NCI-H774 (cell line): ENCODE data around the gene HEYL.
"Not testable (repeated sequence)": the region's sequence is repeated elsewhere in the genome, so short reads cannot be mapped to it uniquely, and the experiment has no call there.

Experiments used
- DNase-seq: peaks from one replicate; lab custom pipeline; 2025; lab: John Stamatoyannopoulos, UW

HEYL gene

GRCh38 chr1:39608921-39609320, 30.5 kb downstream of the HEYL start:
- no peak for DNase-seq

DNA sequence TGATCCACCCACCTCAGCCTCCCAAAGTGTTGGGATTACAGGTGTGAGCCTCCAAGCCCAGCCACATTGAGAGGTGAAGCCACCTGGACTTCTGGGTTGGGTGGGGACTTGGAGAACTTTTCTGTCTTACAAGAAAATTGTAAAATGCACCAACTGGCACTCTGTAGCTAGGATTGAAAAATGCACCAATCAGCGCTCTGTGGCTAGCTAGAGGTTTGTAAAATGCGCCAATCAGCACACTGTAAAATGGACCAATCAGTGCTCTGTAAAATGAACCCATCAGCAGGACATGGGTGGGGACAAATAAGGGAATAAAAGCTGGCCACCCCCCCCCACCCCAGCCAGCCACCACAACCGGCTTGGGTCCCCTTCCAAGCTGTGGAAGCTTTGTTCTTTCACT, 35.8 kb downstream of the HEYL start:
- DNase-seq, result not testable (repeated sequence)

DNA sequence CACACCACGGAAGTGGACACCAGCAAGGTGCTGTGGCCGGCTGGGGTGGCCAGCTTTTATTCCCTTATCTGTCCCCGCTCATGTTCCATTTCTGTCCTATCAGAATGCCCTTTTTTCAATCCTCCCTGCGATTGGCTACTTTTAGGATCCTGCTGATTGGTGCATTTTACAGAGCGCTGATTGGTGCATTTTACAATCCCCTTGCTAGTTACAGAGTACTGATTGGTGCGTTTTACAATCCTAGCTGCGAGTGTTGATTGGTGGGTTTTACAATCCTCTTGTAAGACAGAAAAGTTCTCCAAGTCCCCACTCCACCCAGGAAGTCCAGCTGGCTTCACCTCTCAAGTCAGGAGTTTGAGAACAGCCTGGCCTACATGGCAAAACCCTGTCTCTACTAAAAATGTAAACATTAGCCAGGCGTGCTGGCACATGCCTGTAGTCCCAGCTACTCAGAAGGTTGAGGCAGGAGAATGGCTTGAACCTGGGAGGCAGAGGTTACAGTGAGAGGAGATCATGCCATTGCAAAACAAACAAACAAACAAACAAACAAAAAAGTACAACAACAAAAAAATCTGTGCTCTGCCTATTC, 37.7 kb downstream of the HEYL start:
- DNase-seq, result not testable (repeated sequence)

DNA sequence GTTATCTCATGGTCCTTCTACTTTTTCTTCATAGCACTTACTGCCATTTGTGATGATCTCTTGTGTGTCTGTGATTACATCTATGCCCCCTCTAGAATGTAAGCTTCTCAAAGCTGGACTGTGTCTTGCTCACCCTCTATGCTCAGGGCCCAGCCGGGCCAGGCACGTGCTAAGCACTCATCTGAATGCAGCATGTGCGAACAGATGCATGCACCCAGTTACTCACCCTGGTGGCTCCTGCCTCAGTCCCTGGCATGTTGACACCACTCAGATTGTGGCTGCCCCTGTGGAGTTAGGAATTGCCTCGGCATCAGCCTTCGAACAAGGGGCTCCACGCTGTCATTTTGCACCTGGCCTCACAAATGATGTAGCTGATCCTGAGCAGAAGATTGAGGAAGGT, 43.3 kb downstream of the HEYL start:
- DNase-seq, result no peak

GRCh38 chr1:39593386-39593785, 46.1 kb downstream of the HEYL start:
- no peak for DNase-seq

DNA sequence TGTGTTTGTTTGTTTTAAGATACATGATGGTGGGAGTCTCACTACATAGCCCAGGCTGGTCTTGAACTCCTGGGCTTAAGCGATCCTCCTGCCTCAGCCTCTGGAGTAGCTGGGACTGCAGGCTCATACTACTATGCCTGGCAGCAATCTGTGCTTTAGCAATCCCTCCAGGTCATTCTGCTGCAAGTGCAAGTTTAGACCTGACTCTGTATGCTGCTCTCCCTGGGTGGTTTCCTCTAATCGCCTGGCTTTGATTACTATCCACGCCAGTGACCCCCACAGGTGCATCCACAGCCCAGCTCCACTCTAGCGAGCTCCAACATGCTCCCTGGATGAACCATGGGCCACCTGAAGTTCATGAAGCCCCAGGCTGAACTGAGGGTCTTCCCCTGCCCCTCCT, 47.4 kb downstream of the HEYL start:
- no peak for DNase-seq

- no peak for DNase-seq
Observed at GRCh38 chr1:39590546-39590945, 48.9 kb downstream of the HEYL start.

GRCh38 chr1:39585933-39586332, 53.5 kb downstream of the HEYL start:
- DNase-seq, result no peak

- peak; percentile 56 for DNase-seq
Observed at GRCh38 chr1:39576016-39576657, 63.3 kb downstream of the HEYL start.

GRCh38 chr1:39575191-39576015, 64.0 kb downstream of the HEYL start:
- peak; percentile 56 for DNase-seq

- no peak for DNase-seq
Observed at GRCh38 chr1:39574646-39575045, 64.8 kb downstream of the HEYL start.
